Endothelial cell of umbilical vein (primary cell): Measurements from ENCODE around the gene CSGALNACT2. TPM values are rescaled to one million over a fixed set of nuclear protein-coding genes. Genes with fewer than 3 reads are reported as not detected.

ENCODE experiments used
- BruUV-seq: library from RNA; stranded (reverse); fragments of 400-500 nt; replicated peaks from 2 replicates; lab custom pipeline; 2021; lab: Mats Ljungman, UMichigan
- CTCF ChIA-PET: fragments of 300-600, 350-600 bp; sonication (Branson Sonifier 250); formaldehyde crosslinking; loops from one replicate; lab custom pipeline; 2021; ENCODE audit warnings: antibody characterized with exemption, inconsistent platforms; lab: Charles Lee
- POLR2A ChIA-PET: fragments of 300-600, 350-600 bp; sonication (Branson Sonifier 250); formaldehyde crosslinking; loops from one replicate; lab custom pipeline; 2021; ENCODE audit warnings: antibody characterized with exemption, inconsistent platforms; lab: Charles Lee
- DNase-seq: peaks from one replicate; pipeline ENCODE4 v3.0.0-alpha.2; 2011; ENCODE audit warnings: low read depth, low spot score
- FAIRE-seq: peaks from 2 replicates; lab custom pipeline; 2011; peaks lifted over from hg19 to GRCh38; lab: Jason Lieb, UNC
- H2AFZ ChIP-seq: 2 replicates; pipeline ENCODE4 v1.6.0; 2012; ENCODE audit warnings: low read depth, low read length, control low read depth, inconsistent platforms
- H3K27ac ChIP-seq: 2 replicates; pipeline ENCODE4 v1.5.1; 2011; ENCODE audit warnings: low read depth, mild to moderate bottlenecking, control low read depth, low read length, moderate library complexity; ENCODE audit not compliant: insufficient read depth
- H3K27me3 ChIP-seq, 2 experiments: 2 replicates each; pipeline versions ENCODE4 v1.6.0 to v1.6.1; 2011; ENCODE audit warnings: low read length in 2 of 2, mixed read lengths in 1 of 2; ENCODE audit not compliant: control insufficient read depth in 2 of 2, insufficient read depth in 2 of 2
- H3K36me3 ChIP-seq, 2 experiments: 2 replicates in 1 of 2; 3 replicates in 1 of 2; pipeline ENCODE4 v1.5.1; 2011; ENCODE audit warnings: low read length in 2 of 2, mild to moderate bottlenecking in 1 of 2, moderate library complexity in 1 of 2; ENCODE audit not compliant: control insufficient read depth in 2 of 2, insufficient read depth in 2 of 2; ENCODE audit errors: extremely low read depth in 1 of 2
- H3K4me1 ChIP-seq: 3 replicates; pipeline ENCODE4 v1.5.1; 2011; ENCODE audit warnings: mild to moderate bottlenecking, low read length; ENCODE audit not compliant: control insufficient read depth, insufficient read depth; ENCODE audit errors: extremely low read depth
- H3K4me2 ChIP-seq: 2 replicates; pipeline ENCODE4 v1.6.1; 2011; ENCODE audit warnings: low read length, control low read depth, mixed read lengths; ENCODE audit not compliant: insufficient read depth
- H3K4me3 ChIP-seq, 3 experiments: fragments of 200-600 bp in 1 of 3; sonication (generic), shearing (Covaris generic) in 1 of 3; replicated peaks in 1 of 3; 2 replicates each; pipeline ENCODE4 v1.5.1; 2011 to 2016; ENCODE audit warnings: control low read depth in 3 of 3, low read length in 3 of 3, mild to moderate bottlenecking in 2 of 3, inconsistent platforms in 1 of 3, low read depth in 1 of 3, moderate library complexity in 1 of 3; ENCODE audit not compliant: insufficient read depth in 1 of 3
- H3K79me2 ChIP-seq: 2 replicates; pipeline ENCODE4 v1.6.0; 2012; ENCODE audit warnings: low read length, inconsistent platforms; ENCODE audit not compliant: control insufficient read depth, insufficient read depth
- H3K9ac ChIP-seq: replicated peaks from 2 replicates; pipeline ENCODE3; 2011; ENCODE audit warnings: low read length, control low read depth; ENCODE audit not compliant: insufficient read depth; ENCODE audit errors: extremely low read depth
- H3K9me1 ChIP-seq: replicated peaks from 3 replicates; pipeline ENCODE4 v1.6.0; 2011; ENCODE audit warnings: mild to moderate bottlenecking, low read length; ENCODE audit not compliant: control insufficient read depth, insufficient read depth; ENCODE audit errors: extremely low read depth
- H3K9me3 ChIP-seq: replicated peaks from 2 replicates; pipeline ENCODE4 v1.5.1; 2012; ENCODE audit warnings: low read length, inconsistent platforms; ENCODE audit not compliant: control insufficient read depth, insufficient read depth
- H4K20me1 ChIP-seq: replicated peaks from 2 replicates; pipeline ENCODE3; 2011; ENCODE audit warnings: mild to moderate bottlenecking, low read length; ENCODE audit not compliant: control insufficient read depth, insufficient read depth; ENCODE audit errors: extremely low read depth
- CTCF ChIP-seq, 2 donors: IDR thresholded peaks; 1 replicate in 1 of 2; 2 replicates in 1 of 2; pipeline ENCODE4 v1.5.1; 2011; ENCODE audit warnings: low read length in 2 of 2, mild to moderate bottlenecking in 2 of 2, moderate library complexity in 2 of 2, control low read depth in 1 of 2, inconsistent platforms in 1 of 2, low read depth in 1 of 2; ENCODE audit not compliant: insufficient read depth in 1 of 2; ENCODE audit errors: extremely low read depth in 1 of 2
- EZH2 ChIP-seq: IDR thresholded peaks from 2 replicates; pipeline ENCODE4 v1.6.1; 2012; ENCODE audit warnings: borderline replicate concordance, low read depth, mild to moderate bottlenecking, moderate library complexity, low read length, inconsistent platforms; ENCODE audit not compliant: severe bottlenecking
- FOS ChIP-seq: IDR thresholded peaks from 2 replicates; pipeline ENCODE4 v1.6.1; 2011; ENCODE audit warnings: mild to moderate bottlenecking, low read length, moderate library complexity, borderline replicate concordance; ENCODE audit not compliant: insufficient read depth
- GATA2 ChIP-seq: IDR thresholded peaks from 2 replicates; pipeline ENCODE4 v1.7.0; 2011; ENCODE audit warnings: low read depth, mild to moderate bottlenecking, moderate library complexity, mixed read lengths, low read length; ENCODE audit not compliant: insufficient read length, insufficient read depth
- JUN ChIP-seq: IDR thresholded peaks from 2 replicates; pipeline ENCODE4 v1.6.1; 2011; ENCODE audit warnings: borderline replicate concordance, low read depth; ENCODE audit not compliant: insufficient read length, insufficient read depth
- MAX ChIP-seq: IDR thresholded peaks from 2 replicates; pipeline ENCODE4 v1.6.1; 2011; ENCODE audit not compliant: insufficient read depth, insufficient read length
- MYC ChIP-seq: IDR thresholded peaks from one replicate; pipeline ENCODE4 v1.6.1; 2011; ENCODE audit warnings: mild to moderate bottlenecking, low read depth, low read length
- POLR2A ChIP-seq: IDR thresholded peaks from 2 replicates; pipeline ENCODE4 v1.6.1; 2012; ENCODE audit warnings: low read depth, mild to moderate bottlenecking, control low read depth, low read length
- POLR2AphosphoS5 ChIP-seq: IDR thresholded peaks from 2 replicates; pipeline ENCODE4 v1.6.1; 2012; ENCODE audit warnings: low read depth, mild to moderate bottlenecking, control low read depth, low read length, moderate library complexity; ENCODE audit not compliant: insufficient read depth
- dilution Hi-C: fragments of 300-500 bp; cut with MboI; formaldehyde crosslinking; loops from one replicate; pipeline ENCODE4 v1.15.0; 2019; ENCODE audit warnings: low sequenced_read_pairs; ENCODE audit not compliant: extremely low pct_ligation_motif_present
- intact Hi-C: fragments of 100-400 bp; cut with micrococcal nuclease; formaldehyde crosslinking; loops from one replicate; pipeline ENCODE4 v1.10.0; 2022
- polyA plus RNA-seq, 4 experiments: library from polyadenylated mRNA; depleted of rRNA in 3 of 4; stranded (reverse) in 3 of 4; unstranded in 1 of 4; fragments of >200 nt; gene quantifications; 2 replicates each; pipeline versions ENCODE4 v1.2.1 to v1.2.3, GENCODE V29; 2011 to 2012; ENCODE audit warnings: missing spikeins in 1 of 4
- total RNA-seq: library from RNA; stranded (reverse); gene quantifications from 2 replicates; pipeline ENCODE4 v1.2.3, GENCODE V29; 2021

CSGALNACT2 gene
- total and polyA plus RNA-seq, 2 donors (not counting 3 experiments of a cell fraction or from before 2014, with no cell fraction given) = 9.7 to 17.7 TPM

- no peaks in the 10 kb centered on the region for H3K9me1 ChIP-seq
- ChIA-PET CTCF (no interaction called here), POLR2A (no interaction called here)
- no peaks in the 10 kb centered on the region for H4K20me1 ChIP-seq
- H3K4me2 ChIP-seq = no peak overlapping the region
- no peak for TF ChIP-seq JUN
- TF ChIP-seq MYC = no peak
- no peak for TF ChIP-seq POLR2A
- no peak for TF ChIP-seq MAX
- no peak for TF ChIP-seq FOS
- TF ChIP-seq GATA2 = no peak
- no peak for TF ChIP-seq CTCF (IDR thresholded peaks at IDR 0.05; ENCODE audit: extremely low read depth in 1 of 2, insufficient read depth in 1 of 2, low read depth in 1 of 2, low read length in 2 of 2)
- no peak for TF ChIP-seq POLR2AphosphoS5
- no peak for TF ChIP-seq EZH2
- H3K27ac ChIP-seq = no peak overlapping the region
- FAIRE-seq (no peak), DNase-seq (no peak)
- H3K4me3 ChIP-seq = no peak overlapping the region
- no TSS peak for BruUV-seq
- no peaks in the 10 kb centered on the region for H3K9me3 ChIP-seq
- no peaks in the 10 kb centered on the region for H3K4me1 ChIP-seq
- H3K9ac ChIP-seq = no peak overlapping the region
- H2AFZ ChIP-seq = no peak overlapping the region
- no peaks in the 10 kb centered on the region for H3K27me3 ChIP-seq
- dilution Hi-C loops (no loop called here), intact Hi-C loops (no loop called here)
- no peaks in the 10 kb centered on the region for H3K36me3 ChIP-seq
- H3K79me2 ChIP-seq = no peaks in the 10 kb centered on the region
Observed at GRCh38 chr10:43196981-43197833, 59.0 kb downstream of the CSGALNACT2 start.
